ENCODE results near the gene GTF2A2.

Gene GTF2A2

GRCh38 chr15:59696332-59696731 lies 39.0 kb upstream of the GTF2A2 start:
- ChIA-PET CTCF (interaction anchor here (2.0 to 11.3 kb wide), 2 partner anchors 28 to 627 kb away, joined by 4 to 329 read pairs; no protein-coding TSS in a partner anchor), POLR2A (no interaction called here)
- H3K4me3 ChIP-seq (ENCODE audit: low read depth, low read length): no peak overlapping the region
- TF ChIP-seq CTCF (IDR thresholded peaks at IDR 0.05; ENCODE audit: insufficient read depth, low read length, missing control alignments): no peak
- no peak for DNase-seq (ENCODE audit: low read depth, low spot score)

- ChIA-PET CTCF (interaction anchor here (0.9 to 11.3 kb wide), 2 partner anchors 30 to 629 kb away, joined by 3 to 329 read pairs; no protein-coding TSS in a partner anchor), POLR2A (no interaction called here)
- H3K4me3 ChIP-seq (ENCODE audit: low read depth, low read length): no peak overlapping the region
- TF ChIP-seq CTCF (IDR thresholded peaks at IDR 0.05; ENCODE audit: insufficient read depth, low read length, missing control alignments): no peak
- no peak for DNase-seq (ENCODE audit: low read depth, low spot score)
Measured at GRCh38 chr15:59694779-59695178, 37.5 kb upstream of the GTF2A2 start.

- DNase-seq (ENCODE audit: low read depth, low spot score): no peak
- ChIA-PET POLR2A (no interaction called here), CTCF (interaction anchor here (0.6 to 11.3 kb wide), 34 partner anchors 8 to 1058 kb away, joined by 3 to 329 read pairs (median 4); no protein-coding TSS in a partner anchor)
- no peak overlapping the region for H3K4me3 ChIP-seq (ENCODE audit: low read depth, low read length)
- TF ChIP-seq CTCF (IDR thresholded peaks at IDR 0.05; ENCODE audit: insufficient read depth, low read length, missing control alignments): peak; percentile 32
Measured at GRCh38 chr15:59691194-59691805, 34.0 kb upstream of the GTF2A2 start.

- peak overlapping the region; percentile 96 for H3K4me3 ChIP-seq (ENCODE audit: low read depth, low read length)
- no peak for DNase-seq (ENCODE audit: low read depth, low spot score)
- ChIA-PET CTCF (interaction anchor here (0.8 to 11.3 kb wide), 14 partner anchors 10 to 831 kb away, joined by 3 to 329 read pairs (median 10); no protein-coding TSS in a partner anchor), POLR2A (interaction anchor here (0.6 to 0.9 kb wide), 2 partner anchors 32 to 706 kb away, joined by 3 to 5 read pairs; partner anchors contain the start of gene GTF2A2)
- no peak for TF ChIP-seq CTCF (IDR thresholded peaks at IDR 0.05; ENCODE audit: insufficient read depth, low read length, missing control alignments)
Measured at GRCh38 chr15:59689626-59690236, 32.4 kb upstream of the GTF2A2 start.

GRCh38 chr15:59688782-59689625 lies 31.7 kb upstream of the GTF2A2 start, which contains the start of gene BNIP2:
TSS of gene BNIP2 (minus strand) at chr15:59689320. CDS start at chr15:59682457, 6,863 bp downstream.
- ChIA-PET CTCF (interaction anchor here (0.8 to 11.3 kb wide), 6 partner anchors 18 to 754 kb away, joined by 3 to 329 read pairs (median 12); no protein-coding TSS in a partner anchor), POLR2A (interaction anchor here (0.6 to 1.0 kb wide), 3 partner anchors 31 to 707 kb away, joined by 3 to 5 read pairs (median 3); partner anchors contain the start of gene GTF2A2)
- H3K4me3 ChIP-seq (ENCODE audit: low read depth, low read length): peak within 1 kb of the TSS; percentile 96
- TF ChIP-seq CTCF (IDR thresholded peaks at IDR 0.05; ENCODE audit: insufficient read depth, low read length, missing control alignments): no peak
- DNase-seq (ENCODE audit: low read depth, low spot score): peak; percentile 83
